Fibroblast of pulmonary artery (primary cell): ENCODE results near the gene ADGRL1.
A peak's percentile ranks its signal among the peaks of the same experiment; 100 is the strongest.
"Not testable (repeated sequence)": the region's sequence is repeated elsewhere in the genome, so short reads cannot be mapped to it uniquely, and the experiment has no call there.

Experiments used
- DNase-seq: peaks from one replicate; pipeline ENCODE4 v3.0.0-alpha.2; 2010; ENCODE audit warnings: low read depth
- H3K4me3 ChIP-seq: replicated peaks from 2 replicates; pipeline ENCODE4 v1.5.1; 2011; ENCODE audit warnings: low read depth, mild to moderate bottlenecking, control low read depth, low read length, moderate library complexity
- CTCF ChIP-seq: IDR thresholded peaks from 2 replicates; pipeline ENCODE4 v1.5.1; 2011; ENCODE audit warnings: mild to moderate bottlenecking, control low read depth, low read length, inconsistent platforms; ENCODE audit errors: missing control alignments

The ADGRL1 gene

GRCh38 chr19:14214580-14214979, 8.6 kb upstream of the ADGRL1 start:
- H3K4me3 ChIP-seq = no peak overlapping the region
- no peak for DNase-seq
- no peak for TF ChIP-seq CTCF

- DNase-seq, H3K4me3 ChIP-seq: not testable (repeated sequence)
Measured at GRCh38 chr19:14210182-14210581, 4.2 kb upstream of the ADGRL1 start.

GRCh38 chr19:14209401-14209800, 3.4 kb upstream of the ADGRL1 start:
- DNase-seq, H3K4me3 ChIP-seq: not testable (repeated sequence)

- not testable (repeated sequence) for H3K4me3 ChIP-seq, DNase-seq
Measured at GRCh38 chr19:14208496-14208895, 2.5 kb upstream of the ADGRL1 start.

GRCh38 chr19:14207796-14208195, 1.8 kb upstream of the ADGRL1 start:
- not testable (repeated sequence) for DNase-seq
- peak overlapping the region; percentile 55 for H3K4me3 ChIP-seq

- H3K4me3 ChIP-seq = peak overlapping the region; percentile 55
- DNase-seq = peak; percentile 96
Measured at GRCh38 chr19:14206737-14207726, 1.1 kb upstream of the ADGRL1 start.

GRCh38 chr19:14206308-14206707, 339 bp upstream of the ADGRL1 start:
- DNase-seq = peak; percentile 8
- peak overlapping the region; percentile 54 for H3K4me3 ChIP-seq

- H3K4me3 ChIP-seq = peak overlapping the region; percentile 54
- DNase-seq = not testable (repeated sequence)
Measured at GRCh38 chr19:14204676-14205451, 1.1 kb downstream of the ADGRL1 start.

- H3K4me3 ChIP-seq, DNase-seq: not testable (repeated sequence)
Measured at GRCh38 chr19:14204219-14204618, 1.8 kb downstream of the ADGRL1 start.

GRCh38 chr19:14203788-14204187, 2.2 kb downstream of the ADGRL1 start:
- DNase-seq, H3K4me3 ChIP-seq: not testable (repeated sequence)

GRCh38 chr19:14203177-14203576, 2.8 kb downstream of the ADGRL1 start:
- H3K4me3 ChIP-seq = no peak overlapping the region
- TF ChIP-seq CTCF = no peak
- DNase-seq = no peak

GRCh38 chr19:14201481-14201880, 4.5 kb downstream of the ADGRL1 start:
- H3K4me3 ChIP-seq, DNase-seq: not testable (repeated sequence)
